ENCODE measurements around the gene GARIN5A. TPM values are rescaled to one million over a fixed set of nuclear protein-coding genes. Genes with fewer than 3 reads are reported as not detected.

Gene GARIN5A
- total RNA-seq, 2 donors from 2014 or later = 5.9 to 16.8 TPM

GRCh38 chr19:50518091-50519005 is 41.7 kb upstream of the GARIN5A start:
- TF ChIP-seq POLR2AphosphoS5 (IDR thresholded peaks at IDR 0.05) (no peak), POLR2A (IDR thresholded peaks at IDR 0.05) (no peak), CTCF (IDR thresholded peaks at IDR 0.05) (no peak)
- Histone ChIP-seq H3K27ac (no peak overlapping the region), H3K27me3 (replicated peaks; ENCODE audit: insufficient read depth) (no peaks in the 10 kb centered on the region), H3K9me3 (no peaks in the 10 kb centered on the region), H3K36me3 (no peaks in the 10 kb centered on the region), H3K4me3 (no peak overlapping the region), H3K4me1 (replicated peaks) (no peaks in the 10 kb centered on the region)
- intact Hi-C loops (cut with DNase I) = no loop called here
- no peak for DNase-seq (ENCODE audit: low spot score)
- WGBS = 94% methylated on average over 71 of the region's 87 CpGs

- H3K27ac ChIP-seq = no peak overlapping the region
- H3K27me3 ChIP-seq (replicated peaks; ENCODE audit: insufficient read depth) = no peaks in the 10 kb centered on the region
- no peak for TF ChIP-seq POLR2A (IDR thresholded peaks at IDR 0.05)
- no peak for TF ChIP-seq POLR2AphosphoS5 (IDR thresholded peaks at IDR 0.05)
- TF ChIP-seq CTCF (IDR thresholded peaks at IDR 0.05) = no peak
- intact Hi-C loops (cut with DNase I) = no loop called here
- 95% methylated on average over 25 of the region's 37 CpGs for WGBS
- no peak overlapping the region for H3K4me3 ChIP-seq
- no peak for DNase-seq (ENCODE audit: low spot score)
- H3K9me3 ChIP-seq = no peaks in the 10 kb centered on the region
- H3K4me1 ChIP-seq (replicated peaks) = no peaks in the 10 kb centered on the region
- H3K36me3 ChIP-seq = no peaks in the 10 kb centered on the region
Measured at GRCh38 chr19:50517704-50518075, 41.0 kb upstream of the GARIN5A start.

- WGBS = 65% methylated on average over 48 of the region's 53 CpGs
- DNase-seq (ENCODE audit: low spot score) = no peak
- Histone ChIP-seq H3K36me3 (no peaks in the 10 kb centered on the region), H3K9me3 (no peaks in the 10 kb centered on the region), H3K4me1 (replicated peaks) (no peaks in the 10 kb centered on the region), H3K4me3 (no peak overlapping the region), H3K27ac (no peak overlapping the region), H3K27me3 (replicated peaks; ENCODE audit: insufficient read depth) (no peaks in the 10 kb centered on the region)
- no peak for TF ChIP-seq POLR2A (IDR thresholded peaks at IDR 0.05)
- TF ChIP-seq CTCF (IDR thresholded peaks at IDR 0.05) = no peak
- no peak for TF ChIP-seq POLR2AphosphoS5 (IDR thresholded peaks at IDR 0.05)
- intact Hi-C loops (cut with DNase I) = no loop called here
Measured at GRCh38 chr19:50516964-50517703, 40.5 kb upstream of the GARIN5A start.

- TF ChIP-seq POLR2AphosphoS5 (IDR thresholded peaks at IDR 0.05) = no peak
- no peak for TF ChIP-seq POLR2A (IDR thresholded peaks at IDR 0.05)
- no peak for TF ChIP-seq CTCF (IDR thresholded peaks at IDR 0.05)
- Histone ChIP-seq H3K4me1 (replicated peaks) (no peaks in the 10 kb centered on the region), H3K4me3 (no peak overlapping the region), H3K27me3 (replicated peaks; ENCODE audit: insufficient read depth) (no peaks in the 10 kb centered on the region), H3K27ac (no peak overlapping the region), H3K36me3 (no peaks in the 10 kb centered on the region), H3K9me3 (no peaks in the 10 kb centered on the region)
- intact Hi-C loops (cut with DNase I) = no loop called here
- no peak for DNase-seq (ENCODE audit: low spot score)
- WGBS = 43% methylated on average over 12 of the region's 12 CpGs
Measured at GRCh38 chr19:50516456-50516855, 39.8 kb upstream of the GARIN5A start.
